ENCODE measurements around the gene PADI2. TPM values are rescaled to one million over a fixed set of nuclear protein-coding genes. Genes with fewer than 3 reads are reported as not detected.

The PADI2 gene
- total and polyA plus RNA-seq, 9 of the 15 experiments (the other 6 are each of a cell fraction or from before 2014, with no cell fraction given) = 0.01 to 0.11 (median 0.01) TPM; not detected in 5

DNA sequence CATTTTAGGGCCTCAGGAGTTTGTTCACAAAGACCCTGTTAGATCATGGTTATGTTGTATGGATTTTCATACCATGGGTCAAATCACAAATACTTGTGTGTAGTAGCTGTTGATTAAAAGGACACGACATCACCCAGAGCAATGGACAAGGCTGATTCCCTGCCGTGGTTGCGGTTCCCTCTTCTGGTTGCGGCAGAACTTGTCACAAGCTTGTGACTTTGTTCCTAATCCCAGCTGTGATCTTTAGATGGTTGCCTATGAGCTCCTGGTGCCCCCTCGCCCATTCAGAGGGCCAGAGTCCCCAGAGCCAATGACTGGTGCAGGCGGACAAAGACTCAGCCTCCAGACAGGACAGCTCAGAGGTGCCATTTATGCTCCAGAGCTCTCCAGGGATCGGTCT is 53.6 kb downstream of the PADI2 start:
- no peak overlapping the region for H3K27ac ChIP-seq (ENCODE audit: extremely low read depth, low read depth, low read length)
- CTCF ChIA-PET (ENCODE audit: low intra/inter-chr PET ratio) = no interaction called here
- TF ChIP-seq MTA3 (IDR thresholded peaks at IDR 0.05; ENCODE audit: borderline replicate concordance) (no peak), NUFIP1 (IDR thresholded peaks at IDR 0.05; ENCODE audit: partially characterized antibody) (no peak), XRCC3 (IDR thresholded peaks at IDR 0.05) (no peak), MTF1 (CRISPR knock-in tag; IDR thresholded peaks at IDR 0.05; ENCODE audit: borderline replicate concordance) (no peak), EHMT2 (IDR thresholded peaks at IDR 0.05) (no peak), COPS2 (conservative IDR thresholded peaks at IDR 0.05) (no peak), SMAD3 (CRISPR knock-in tag; conservative IDR thresholded peaks at IDR 0.05) (no peak)
- TF ChIP-seq, protein P1, sequence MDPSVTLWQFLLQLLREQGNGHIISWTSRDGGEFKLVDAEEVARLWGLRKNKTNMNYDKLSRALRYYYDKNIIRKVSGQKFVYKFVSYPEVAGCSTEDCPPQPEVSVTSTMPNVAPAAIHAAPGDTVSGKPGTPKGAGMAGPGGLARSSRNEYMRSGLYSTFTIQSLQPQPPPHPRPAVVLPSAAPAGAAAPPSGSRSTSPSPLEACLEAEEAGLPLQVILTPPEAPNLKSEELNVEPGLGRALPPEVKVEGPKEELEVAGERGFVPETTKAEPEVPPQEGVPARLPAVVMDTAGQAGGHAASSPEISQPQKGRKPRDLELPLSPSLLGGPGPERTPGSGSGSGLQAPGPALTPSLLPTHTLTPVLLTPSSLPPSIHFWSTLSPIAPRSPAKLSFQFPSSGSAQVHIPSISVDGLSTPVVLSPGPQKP (CRISPR knock-in tag; IDR thresholded peaks at IDR 0.05) = no peak
- TF ChIP-seq, protein P2, sequence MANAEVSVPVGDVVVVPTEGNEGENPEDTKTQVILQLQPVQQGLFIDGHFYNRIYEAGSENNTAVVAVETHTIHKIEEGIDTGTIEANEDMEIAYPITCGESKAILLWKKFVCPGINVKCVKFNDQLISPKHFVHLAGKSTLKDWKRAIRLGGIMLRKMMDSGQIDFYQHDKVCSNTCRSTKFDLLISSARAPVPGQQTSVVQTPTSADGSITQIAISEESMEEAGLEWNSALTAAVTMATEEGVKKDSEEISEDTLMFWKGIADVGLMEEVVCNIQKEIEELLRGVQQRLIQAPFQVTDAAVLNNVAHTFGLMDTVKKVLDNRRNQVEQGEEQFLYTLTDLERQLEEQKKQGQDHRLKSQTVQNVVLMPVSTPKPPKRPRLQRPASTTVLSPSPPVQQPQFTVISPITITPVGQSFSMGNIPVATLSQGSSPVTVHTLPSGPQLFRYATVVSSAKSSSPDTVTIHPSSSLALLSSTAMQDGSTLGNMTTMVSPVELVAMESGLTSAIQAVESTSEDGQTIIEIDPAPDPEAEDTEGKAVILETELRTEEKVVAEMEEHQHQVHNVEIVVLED (CRISPR knock-in tag; IDR thresholded peaks at IDR 0.05) = no peak
- TF ChIP-seq, protein P3, sequence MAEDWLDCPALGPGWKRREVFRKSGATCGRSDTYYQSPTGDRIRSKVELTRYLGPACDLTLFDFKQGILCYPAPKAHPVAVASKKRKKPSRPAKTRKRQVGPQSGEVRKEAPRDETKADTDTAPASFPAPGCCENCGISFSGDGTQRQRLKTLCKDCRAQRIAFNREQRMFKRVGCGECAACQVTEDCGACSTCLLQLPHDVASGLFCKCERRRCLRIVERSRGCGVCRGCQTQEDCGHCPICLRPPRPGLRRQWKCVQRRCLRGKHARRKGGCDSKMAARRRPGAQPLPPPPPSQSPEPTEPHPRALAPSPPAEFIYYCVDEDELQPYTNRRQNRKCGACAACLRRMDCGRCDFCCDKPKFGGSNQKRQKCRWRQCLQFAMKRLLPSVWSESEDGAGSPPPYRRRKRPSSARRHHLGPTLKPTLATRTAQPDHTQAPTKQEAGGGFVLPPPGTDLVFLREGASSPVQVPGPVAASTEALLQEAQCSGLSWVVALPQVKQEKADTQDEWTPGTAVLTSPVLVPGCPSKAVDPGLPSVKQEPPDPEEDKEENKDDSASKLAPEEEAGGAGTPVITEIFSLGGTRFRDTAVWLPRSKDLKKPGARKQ (CRISPR knock-in tag; IDR thresholded peaks at IDR 0.05) = no peak
- TF ChIP-seq, protein P4, sequence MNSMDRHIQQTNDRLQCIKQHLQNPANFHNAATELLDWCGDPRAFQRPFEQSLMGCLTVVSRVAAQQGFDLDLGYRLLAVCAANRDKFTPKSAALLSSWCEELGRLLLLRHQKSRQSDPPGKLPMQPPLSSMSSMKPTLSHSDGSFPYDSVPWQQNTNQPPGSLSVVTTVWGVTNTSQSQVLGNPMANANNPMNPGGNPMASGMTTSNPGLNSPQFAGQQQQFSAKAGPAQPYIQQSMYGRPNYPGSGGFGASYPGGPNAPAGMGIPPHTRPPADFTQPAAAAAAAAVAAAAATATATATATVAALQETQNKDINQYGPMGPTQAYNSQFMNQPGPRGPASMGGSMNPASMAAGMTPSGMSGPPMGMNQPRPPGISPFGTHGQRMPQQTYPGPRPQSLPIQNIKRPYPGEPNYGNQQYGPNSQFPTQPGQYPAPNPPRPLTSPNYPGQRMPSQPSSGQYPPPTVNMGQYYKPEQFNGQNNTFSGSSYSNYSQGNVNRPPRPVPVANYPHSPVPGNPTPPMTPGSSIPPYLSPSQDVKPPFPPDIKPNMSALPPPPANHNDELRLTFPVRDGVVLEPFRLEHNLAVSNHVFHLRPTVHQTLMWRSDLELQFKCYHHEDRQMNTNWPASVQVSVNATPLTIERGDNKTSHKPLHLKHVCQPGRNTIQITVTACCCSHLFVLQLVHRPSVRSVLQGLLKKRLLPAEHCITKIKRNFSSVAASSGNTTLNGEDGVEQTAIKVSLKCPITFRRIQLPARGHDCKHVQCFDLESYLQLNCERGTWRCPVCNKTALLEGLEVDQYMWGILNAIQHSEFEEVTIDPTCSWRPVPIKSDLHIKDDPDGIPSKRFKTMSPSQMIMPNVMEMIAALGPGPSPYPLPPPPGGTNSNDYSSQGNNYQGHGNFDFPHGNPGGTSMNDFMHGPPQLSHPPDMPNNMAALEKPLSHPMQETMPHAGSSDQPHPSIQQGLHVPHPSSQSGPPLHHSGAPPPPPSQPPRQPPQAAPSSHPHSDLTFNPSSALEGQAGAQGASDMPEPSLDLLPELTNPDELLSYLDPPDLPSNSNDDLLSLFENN (IDR thresholded peaks at IDR 0.05; ENCODE audit: low read depth in 2 of 2, low read length in 2 of 2) = no peak
- TF ChIP-seq, protein P5, sequence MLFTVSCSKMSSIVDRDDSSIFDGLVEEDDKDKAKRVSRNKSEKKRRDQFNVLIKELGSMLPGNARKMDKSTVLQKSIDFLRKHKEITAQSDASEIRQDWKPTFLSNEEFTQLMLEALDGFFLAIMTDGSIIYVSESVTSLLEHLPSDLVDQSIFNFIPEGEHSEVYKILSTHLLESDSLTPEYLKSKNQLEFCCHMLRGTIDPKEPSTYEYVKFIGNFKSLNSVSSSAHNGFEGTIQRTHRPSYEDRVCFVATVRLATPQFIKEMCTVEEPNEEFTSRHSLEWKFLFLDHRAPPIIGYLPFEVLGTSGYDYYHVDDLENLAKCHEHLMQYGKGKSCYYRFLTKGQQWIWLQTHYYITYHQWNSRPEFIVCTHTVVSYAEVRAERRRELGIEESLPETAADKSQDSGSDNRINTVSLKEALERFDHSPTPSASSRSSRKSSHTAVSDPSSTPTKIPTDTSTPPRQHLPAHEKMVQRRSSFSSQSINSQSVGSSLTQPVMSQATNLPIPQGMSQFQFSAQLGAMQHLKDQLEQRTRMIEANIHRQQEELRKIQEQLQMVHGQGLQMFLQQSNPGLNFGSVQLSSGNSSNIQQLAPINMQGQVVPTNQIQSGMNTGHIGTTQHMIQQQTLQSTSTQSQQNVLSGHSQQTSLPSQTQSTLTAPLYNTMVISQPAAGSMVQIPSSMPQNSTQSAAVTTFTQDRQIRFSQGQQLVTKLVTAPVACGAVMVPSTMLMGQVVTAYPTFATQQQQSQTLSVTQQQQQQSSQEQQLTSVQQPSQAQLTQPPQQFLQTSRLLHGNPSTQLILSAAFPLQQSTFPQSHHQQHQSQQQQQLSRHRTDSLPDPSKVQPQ (CRISPR knock-in tag; IDR thresholded peaks at IDR 0.05; ENCODE audit: borderline replicate concordance) = no peak

More for the DNA sequence above, 53.6 kb downstream of the PADI2 start:
- in situ Hi-C loops (cut with MboI) (no loop called here), intact Hi-C loops (cut with micrococcal nuclease) (no loop called here)
- H4K20me1 ChIP-seq (replicated peaks; ENCODE audit: control insufficient read depth, insufficient read depth, low read length) = no peaks in the 10 kb centered on the region; the same call in 1 of the 2 replicates
- H3K4me3 ChIP-seq = no peak overlapping the region
- no peaks in the 10 kb centered on the region for H3K36me3 ChIP-seq (ENCODE audit: control insufficient read depth, insufficient read depth, low read length)
- H3K9me1 ChIP-seq (ENCODE audit: control insufficient read depth, insufficient read depth, low read length) = no peaks in the 10 kb centered on the region
- POLR2A ChIA-PET = interaction anchor here (0.5 to 1.2 kb wide), 2 partner anchors 10 to 13 kb away, joined by 3 to 6 read pairs; no protein-coding TSS in a partner anchor
- BruUV-seq (replicated peaks) = no TSS peak
- no peak overlapping the region for H3K9ac ChIP-seq (ENCODE audit: insufficient read depth in 1 of 2, low read depth in 2 of 2, low read length in 2 of 2)
- H3K4me1 ChIP-seq (replicated peaks in 1 of 2; ENCODE audit: control insufficient read depth in 2 of 2, insufficient read depth in 2 of 2, low read length in 2 of 2) = no peaks in the 10 kb centered on the region; a peak in 1 of 5 replicates
- DNase-seq (ENCODE audit: extremely low read depth in 1 of 4, low spot score in 3 of 4) (no peak), FAIRE-seq (no peak), ATAC-seq (no peak)
- H2AFZ ChIP-seq (ENCODE audit: low read depth, low read length) = no peak overlapping the region
- 14% methylated on average over 7 of the region's 7 CpGs for WGBS (ENCODE audit: insufficient coverage, low coverage, missing lambda C conversion rate)
- no peaks in the 10 kb centered on the region; the same call in 1 of the 2 replicates for H3K9me3 ChIP-seq (replicated peaks; ENCODE audit: control insufficient read depth, insufficient read depth, low read depth, low read length)
- H3K79me2 ChIP-seq (ENCODE audit: control insufficient read depth, insufficient read depth, low read length) = no peaks in the 10 kb centered on the region
- H3K27me3 ChIP-seq (ENCODE audit: control insufficient read depth in 2 of 2, insufficient read depth in 2 of 2, low read length in 2 of 2) = peaks cover 24 to 53% of the 10 kb centered on the region in 2 experiments
- no peak overlapping the region for H3K4me2 ChIP-seq (ENCODE audit: insufficient read depth, low read length)
